ENCODE data around the gene HOXC10.
A peak's percentile ranks its signal among the peaks of the same experiment; 100 is the strongest.

HOXC10 gene

DNA sequence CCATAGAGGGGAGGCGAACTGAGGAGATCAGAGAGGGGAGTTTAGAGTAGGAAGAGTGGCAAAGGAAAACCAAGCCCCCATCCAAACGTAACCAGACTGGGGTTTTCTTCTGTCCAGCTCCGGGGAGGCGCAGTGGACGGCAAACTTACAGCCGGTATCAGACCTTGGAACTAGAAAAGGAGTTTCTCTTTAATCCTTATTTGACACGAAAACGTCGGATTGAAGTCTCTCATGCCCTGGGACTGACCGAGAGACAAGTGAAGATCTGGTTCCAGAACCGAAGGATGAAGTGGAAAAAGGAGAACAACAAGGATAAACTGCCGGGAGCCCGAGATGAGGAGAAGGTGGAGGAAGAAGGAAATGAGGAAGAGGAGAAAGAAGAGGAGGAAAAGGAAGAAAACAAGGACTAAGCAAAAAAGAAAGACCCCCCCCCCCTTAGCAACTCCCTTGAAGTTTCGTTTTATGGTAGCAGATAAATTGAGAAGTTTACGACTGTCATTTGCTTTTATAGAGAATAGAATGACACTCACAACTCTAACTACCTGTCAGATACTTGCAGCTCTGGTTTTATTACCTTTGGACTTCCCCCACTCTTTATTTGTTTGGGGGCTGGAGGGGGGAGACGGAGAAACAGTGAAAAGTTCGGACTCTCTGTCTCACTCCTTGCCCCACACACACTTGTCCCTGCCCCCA is 26.2 kb downstream of the HOXC10 start:
- no peak overlapping the region for H3K4me3 ChIP-seq (ENCODE audit: low read depth in 1 of 2, low read length in 2 of 2)

DNA sequence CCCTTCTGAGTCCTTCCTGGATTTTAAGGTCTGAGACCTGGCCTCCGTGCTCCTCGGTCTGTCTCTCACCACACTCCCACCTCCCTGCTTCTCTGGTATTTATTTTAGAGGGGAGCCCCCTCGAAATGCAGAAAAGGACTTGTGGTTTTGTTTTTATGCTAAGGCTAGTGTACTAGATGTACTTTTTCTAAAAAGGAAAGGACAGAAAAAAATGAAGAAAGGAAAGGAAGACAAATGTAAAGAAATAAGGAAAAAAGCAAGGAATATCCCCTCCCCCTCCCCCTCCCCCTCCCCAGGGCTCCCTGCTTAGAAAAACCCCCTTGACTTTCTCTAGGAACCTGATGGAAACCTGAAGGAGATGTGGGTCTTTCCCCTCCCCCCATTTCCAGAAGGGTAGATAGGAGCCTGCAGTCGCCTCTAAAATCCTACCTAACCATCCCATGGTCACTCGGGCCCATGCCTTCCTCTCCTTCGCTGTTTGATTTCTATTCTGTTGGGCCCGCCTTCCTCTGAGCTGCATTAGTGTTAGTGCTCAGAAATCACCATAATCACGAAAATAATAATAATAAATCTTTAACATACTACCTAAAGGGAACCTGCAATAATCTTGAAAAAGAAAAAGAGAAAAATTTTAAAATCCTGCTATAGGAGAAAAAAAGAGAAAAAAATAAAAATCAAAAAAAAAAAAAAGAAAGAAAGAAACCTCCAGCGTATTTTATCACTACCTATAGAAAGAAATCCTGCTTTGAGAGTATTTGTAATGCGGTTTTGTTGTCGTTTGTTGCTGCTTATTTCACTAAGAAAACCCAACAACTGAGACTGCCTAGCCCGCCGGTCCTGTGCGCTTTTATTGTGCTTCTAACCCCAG is 27.0 kb downstream of the HOXC10 start:
- H3K4me1 ChIP-seq (ENCODE audit: control insufficient read depth in 1 of 2, insufficient read depth in 2 of 2, low read length in 2 of 2) = peaks cover 0 to 16% of the 10 kb centered on the region in 2 donors
- H3K4me3 ChIP-seq (ENCODE audit: low read depth in 1 of 2, low read length in 2 of 2) = no peak overlapping the region
- H3K9me3 ChIP-seq (ENCODE audit: control insufficient read depth in 1 of 2, low read length in 2 of 2) = no peaks in the 10 kb centered on the region
- H3K27ac ChIP-seq (ENCODE audit: low read length) = no peak overlapping the region
- no peaks in the 10 kb centered on the region for H3K36me3 ChIP-seq (ENCODE audit: control insufficient read depth in 1 of 2, insufficient read depth in 2 of 2, low read length in 2 of 2)
- H3K27me3 ChIP-seq (ENCODE audit: low read depth, low read length) = peaks cover 84% of the 10 kb centered on the region

More for the DNA sequence above, 26.2 kb downstream of the HOXC10 start:
- no peak overlapping the region for H3K27ac ChIP-seq (ENCODE audit: low read length)
- peaks cover 0 to 19% of the 10 kb centered on the region in 2 donors for H3K4me1 ChIP-seq (ENCODE audit: control insufficient read depth in 1 of 2, insufficient read depth in 2 of 2, low read length in 2 of 2)
- no peaks in the 10 kb centered on the region for H3K9me3 ChIP-seq (ENCODE audit: control insufficient read depth in 1 of 2, low read length in 2 of 2)
- H3K27me3 ChIP-seq (ENCODE audit: low read depth, low read length) = peaks cover 89% of the 10 kb centered on the region
- H3K36me3 ChIP-seq (ENCODE audit: control insufficient read depth in 1 of 2, insufficient read depth in 2 of 2, low read length in 2 of 2) = no peaks in the 10 kb centered on the region

DNA sequence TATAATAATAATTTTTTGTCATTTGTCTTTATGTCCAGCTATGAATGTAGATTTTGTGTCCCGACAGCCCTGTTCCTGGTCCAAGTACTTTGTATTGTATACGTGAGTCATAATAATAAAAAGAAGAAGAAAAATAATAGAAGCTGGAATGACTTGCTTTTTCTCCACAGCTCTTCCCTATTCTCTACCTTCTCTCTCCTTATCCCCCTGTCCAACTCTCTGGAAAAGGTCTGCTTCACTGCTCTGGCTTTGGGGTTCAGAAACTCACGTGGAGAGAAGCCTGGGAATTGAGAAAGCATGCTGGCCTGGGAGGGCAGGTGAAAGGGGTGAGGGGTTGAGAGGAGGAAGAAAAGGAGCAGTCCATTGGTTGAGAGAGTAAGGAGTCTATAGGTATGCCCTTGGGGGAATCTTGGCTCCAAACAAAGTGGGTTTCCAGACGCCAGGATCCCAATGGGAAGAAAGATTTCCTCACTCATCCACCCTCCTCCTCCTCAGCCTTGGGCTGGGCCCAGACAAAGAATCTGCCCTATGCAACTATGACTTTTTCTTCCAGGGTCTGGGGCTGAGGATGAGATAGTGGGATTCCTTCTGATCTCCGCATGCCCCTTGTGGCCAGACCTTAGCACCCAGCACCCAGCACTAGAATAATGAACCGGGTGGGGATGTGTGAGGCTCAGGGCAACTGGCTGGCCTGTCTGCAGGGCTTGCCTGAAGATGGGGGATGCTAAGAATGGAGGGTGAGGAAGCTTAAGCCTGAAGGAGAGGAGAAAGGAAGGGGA is 27.9 kb downstream of the HOXC10 start:
- no peak overlapping the region for H3K4me3 ChIP-seq (ENCODE audit: low read depth in 1 of 2, low read length in 2 of 2)
- peaks cover 0 to 25% of the 10 kb centered on the region in 2 donors for H3K4me1 ChIP-seq (ENCODE audit: control insufficient read depth in 1 of 2, insufficient read depth in 2 of 2, low read length in 2 of 2)
- H3K9me3 ChIP-seq (ENCODE audit: control insufficient read depth in 1 of 2, low read length in 2 of 2) = no peaks in the 10 kb centered on the region
- peaks cover 81% of the 10 kb centered on the region for H3K27me3 ChIP-seq (ENCODE audit: low read depth, low read length)
- no peak overlapping the region for H3K27ac ChIP-seq (ENCODE audit: low read length)
- no peaks in the 10 kb centered on the region for H3K36me3 ChIP-seq (ENCODE audit: control insufficient read depth in 1 of 2, insufficient read depth in 2 of 2, low read length in 2 of 2)

DNA sequence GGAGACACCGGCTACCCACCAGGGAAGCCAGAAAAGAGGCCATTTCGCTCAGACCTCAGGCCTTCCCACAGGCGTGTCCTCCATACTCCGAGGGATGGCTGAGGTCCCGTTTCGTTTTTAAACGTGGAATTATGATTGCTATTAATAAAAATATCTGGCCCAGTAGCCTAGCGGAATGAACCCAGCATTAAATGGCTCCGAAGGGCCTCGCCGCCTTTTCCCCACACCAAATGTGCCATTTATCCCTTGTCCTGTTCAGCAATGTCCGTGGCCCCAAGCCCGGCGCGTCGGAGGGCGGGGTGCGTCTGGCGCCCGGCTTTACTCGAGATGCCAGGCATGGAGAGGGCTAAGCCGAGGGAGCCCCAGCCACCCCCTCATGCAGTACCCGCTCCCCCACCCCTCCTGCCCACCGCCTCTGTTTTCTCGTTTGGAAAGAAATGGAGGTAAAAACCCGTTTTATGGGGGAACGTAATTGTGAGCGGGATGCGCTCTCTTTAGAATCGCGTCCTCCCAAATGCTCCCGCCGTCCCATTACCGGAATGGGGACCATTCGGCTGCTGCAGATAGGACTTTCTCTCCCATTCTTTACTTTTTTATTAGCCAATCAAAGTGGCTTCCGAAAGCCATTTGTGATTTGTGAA is 29.6 kb downstream of the HOXC10 start:
- H3K4me1 ChIP-seq (ENCODE audit: control insufficient read depth in 1 of 2, insufficient read depth in 2 of 2, low read length in 2 of 2) = peaks cover 0 to 24% of the 10 kb centered on the region in 2 donors
- H3K9me3 ChIP-seq (ENCODE audit: control insufficient read depth in 1 of 2, low read length in 2 of 2) = no peaks in the 10 kb centered on the region
- no peaks in the 10 kb centered on the region for H3K36me3 ChIP-seq (ENCODE audit: control insufficient read depth in 1 of 2, insufficient read depth in 2 of 2, low read length in 2 of 2)
- peaks cover 80% of the 10 kb centered on the region for H3K27me3 ChIP-seq (ENCODE audit: low read depth, low read length)
- H3K27ac ChIP-seq (ENCODE audit: low read length) = no peak overlapping the region
- peak overlapping the region in 1 of 2 donors; percentile 6 for H3K4me3 ChIP-seq (ENCODE audit: low read depth in 1 of 2, low read length in 2 of 2)

DNA sequence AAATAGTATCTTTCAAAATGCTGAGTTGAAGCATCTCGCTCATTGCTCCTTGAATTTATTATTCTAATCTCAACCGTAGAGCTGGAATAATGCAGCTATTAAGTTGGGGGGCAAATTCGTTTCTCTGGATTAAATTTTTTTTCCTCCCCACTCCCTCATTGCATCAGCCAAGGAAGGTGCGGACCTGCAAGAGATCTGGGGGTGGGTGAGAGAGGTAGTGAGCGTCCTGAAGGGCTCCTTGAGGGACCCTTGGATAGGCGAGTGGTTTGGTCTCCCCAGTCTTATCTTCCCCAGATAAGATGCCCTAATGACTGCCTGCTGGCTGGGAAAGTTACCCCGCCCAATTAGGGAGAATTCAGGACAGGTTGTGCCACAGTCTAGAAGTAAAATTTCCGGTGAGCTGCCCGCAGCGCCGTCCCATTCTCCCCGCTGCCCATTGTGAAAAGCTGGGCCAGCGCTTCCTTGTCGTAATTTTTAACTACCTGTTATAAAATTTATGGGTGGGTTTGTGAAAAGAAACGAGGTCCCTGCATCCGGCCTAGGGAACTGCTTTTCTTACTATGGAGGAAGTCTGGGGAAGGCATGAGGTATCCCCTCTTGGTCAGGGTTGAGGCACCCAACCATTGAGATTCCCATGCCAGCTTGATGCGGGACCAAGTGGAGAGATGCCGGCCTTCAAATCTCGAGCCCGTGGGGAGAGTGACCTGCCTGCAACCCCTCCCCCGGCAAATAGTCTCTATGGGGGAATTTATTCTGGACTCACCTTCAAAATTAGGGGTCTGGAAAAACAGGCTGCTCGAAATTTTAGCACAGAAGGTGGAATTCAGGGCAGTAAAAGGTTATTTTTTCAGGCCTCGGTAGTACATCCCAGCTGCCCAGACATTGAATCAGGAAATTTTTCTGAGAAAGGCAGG is 30.3 kb downstream of the HOXC10 start:
- Histone ChIP-seq H3K36me3 (ENCODE audit: control insufficient read depth in 1 of 2, insufficient read depth in 2 of 2, low read length in 2 of 2) (no peaks in the 10 kb centered on the region), H3K27me3 (ENCODE audit: low read depth, low read length) (peaks cover 76% of the 10 kb centered on the region), H3K4me1 (ENCODE audit: control insufficient read depth in 1 of 2, insufficient read depth in 2 of 2, low read length in 2 of 2) (peaks cover 0 to 20% of the 10 kb centered on the region in 2 donors), H3K4me3 (ENCODE audit: low read depth in 1 of 2, low read length in 2 of 2) (no peak overlapping the region), H3K9me3 (ENCODE audit: control insufficient read depth in 1 of 2, low read length in 2 of 2) (no peaks in the 10 kb centered on the region), H3K27ac (ENCODE audit: low read length) (no peak overlapping the region)

DNA sequence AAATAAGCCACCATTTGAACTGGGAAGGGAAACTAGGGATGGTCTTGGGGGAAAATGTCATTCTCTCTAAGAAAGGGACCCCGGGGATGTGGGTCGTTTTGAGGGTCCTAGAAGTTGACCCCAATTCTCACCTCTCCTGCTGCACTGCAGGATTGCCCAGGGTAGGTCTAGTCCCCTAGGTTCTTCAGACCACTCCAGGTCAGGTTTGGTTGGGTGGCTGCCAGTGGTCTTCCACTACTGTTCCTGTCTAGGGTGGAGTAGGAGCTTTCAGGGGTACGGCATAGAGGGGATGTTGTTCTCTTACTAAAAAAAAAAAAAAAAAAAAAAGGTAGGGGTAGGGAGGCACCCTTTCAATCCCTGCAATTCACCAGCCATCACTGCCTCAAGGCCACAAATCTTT is 31.1 kb downstream of the HOXC10 start:
- H3K4me1 ChIP-seq (ENCODE audit: control insufficient read depth in 1 of 2, insufficient read depth in 2 of 2, low read length in 2 of 2) = peaks cover 0 to 20% of the 10 kb centered on the region in 2 donors

DNA sequence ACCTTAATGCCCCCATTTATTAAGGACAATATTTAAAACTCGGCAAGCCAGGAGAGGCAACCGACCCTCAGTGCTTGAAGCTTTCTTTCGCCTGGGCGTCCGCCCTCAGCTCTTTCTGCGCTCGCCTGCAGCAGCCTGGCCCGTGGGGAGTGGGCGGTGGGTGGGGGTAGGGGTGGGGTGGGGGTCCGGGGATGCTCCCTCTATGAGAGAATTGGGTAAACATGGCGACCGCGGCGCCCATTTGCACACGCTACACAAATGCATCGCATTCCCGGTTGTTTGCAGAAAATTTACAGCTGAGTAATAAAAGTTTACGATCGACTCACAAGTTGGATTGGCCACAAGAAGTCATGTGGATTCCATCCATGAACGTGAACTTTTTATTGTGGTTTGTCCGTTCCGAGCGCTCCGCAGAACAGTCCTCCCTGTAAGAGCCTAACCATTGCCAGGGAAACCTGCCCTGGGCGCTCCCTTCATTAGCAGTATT is 31.6 kb downstream of the HOXC10 start:
- H3K27me3 ChIP-seq (ENCODE audit: low read depth, low read length) = peaks cover 76% of the 10 kb centered on the region
- H3K9me3 ChIP-seq (ENCODE audit: control insufficient read depth in 1 of 2, low read length in 2 of 2) = no peaks in the 10 kb centered on the region
- peaks cover 0 to 20% of the 10 kb centered on the region in 2 donors for H3K4me1 ChIP-seq (ENCODE audit: control insufficient read depth in 1 of 2, insufficient read depth in 2 of 2, low read length in 2 of 2)
- no peak overlapping the region for H3K27ac ChIP-seq (ENCODE audit: low read length)
- no peak overlapping the region for H3K4me3 ChIP-seq (ENCODE audit: low read depth in 1 of 2, low read length in 2 of 2)
- no peaks in the 10 kb centered on the region for H3K36me3 ChIP-seq (ENCODE audit: control insufficient read depth in 1 of 2, insufficient read depth in 2 of 2, low read length in 2 of 2)

More for the DNA sequence above, 31.1 kb downstream of the HOXC10 start:
- Histone ChIP-seq H3K27me3 (ENCODE audit: low read depth, low read length) (peaks cover 75% of the 10 kb centered on the region), H3K27ac (ENCODE audit: low read length) (no peak overlapping the region), H3K36me3 (ENCODE audit: control insufficient read depth in 1 of 2, insufficient read depth in 2 of 2, low read length in 2 of 2) (no peaks in the 10 kb centered on the region), H3K9me3 (ENCODE audit: control insufficient read depth in 1 of 2, low read length in 2 of 2) (no peaks in the 10 kb centered on the region), H3K4me3 (ENCODE audit: low read depth in 1 of 2, low read length in 2 of 2) (no peak overlapping the region)

DNA sequence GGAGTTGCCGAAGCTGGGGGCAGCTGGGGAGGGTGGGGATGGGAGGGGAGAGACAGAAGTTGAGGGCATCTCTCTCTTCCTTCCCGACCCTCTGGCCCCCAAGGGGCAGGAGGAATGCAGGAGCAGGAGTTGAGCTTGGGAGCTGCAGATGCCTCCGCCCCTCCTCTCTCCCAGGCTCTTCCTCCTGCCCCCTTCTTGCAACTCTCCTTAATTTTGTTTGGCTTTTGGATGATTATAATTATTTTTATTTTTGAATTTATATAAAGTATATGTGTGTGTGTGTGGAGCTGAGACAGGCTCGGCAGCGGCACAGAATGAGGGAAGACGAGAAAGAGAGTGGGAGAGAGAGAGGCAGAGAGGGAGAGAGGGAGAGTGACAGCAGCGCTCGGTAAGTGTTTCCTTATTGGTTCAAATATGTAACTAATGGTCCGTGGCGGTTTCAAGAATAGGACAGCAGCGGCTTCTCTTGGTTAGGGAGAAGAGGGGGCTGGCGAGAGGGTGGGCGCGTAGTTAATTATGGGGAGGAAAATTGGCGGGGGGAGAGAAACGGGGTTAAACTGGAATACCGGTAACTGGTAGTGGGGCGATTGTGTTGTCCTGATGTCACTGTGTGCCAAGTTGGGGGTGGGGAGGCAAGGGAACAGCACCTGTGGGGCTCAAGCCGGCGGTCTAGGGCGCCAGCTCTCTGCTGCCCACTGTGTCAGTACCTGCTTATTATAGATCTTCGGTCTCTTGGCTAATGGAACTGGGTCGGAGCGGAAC is 32.3 kb downstream of the HOXC10 start:
- peak overlapping the region; percentile 57 to 69 for H3K4me3 ChIP-seq (ENCODE audit: low read depth in 1 of 2, low read length in 2 of 2)
- H3K27ac ChIP-seq (ENCODE audit: low read length) = no peak overlapping the region
- peaks cover 77% of the 10 kb centered on the region for H3K27me3 ChIP-seq (ENCODE audit: low read depth, low read length)
- H3K4me1 ChIP-seq (ENCODE audit: control insufficient read depth in 1 of 2, insufficient read depth in 2 of 2, low read length in 2 of 2) = peaks cover 0 to 20% of the 10 kb centered on the region in 2 donors
- no peaks in the 10 kb centered on the region for H3K9me3 ChIP-seq (ENCODE audit: control insufficient read depth in 1 of 2, low read length in 2 of 2)
- no peaks in the 10 kb centered on the region for H3K36me3 ChIP-seq (ENCODE audit: control insufficient read depth in 1 of 2, insufficient read depth in 2 of 2, low read length in 2 of 2)

DNA sequence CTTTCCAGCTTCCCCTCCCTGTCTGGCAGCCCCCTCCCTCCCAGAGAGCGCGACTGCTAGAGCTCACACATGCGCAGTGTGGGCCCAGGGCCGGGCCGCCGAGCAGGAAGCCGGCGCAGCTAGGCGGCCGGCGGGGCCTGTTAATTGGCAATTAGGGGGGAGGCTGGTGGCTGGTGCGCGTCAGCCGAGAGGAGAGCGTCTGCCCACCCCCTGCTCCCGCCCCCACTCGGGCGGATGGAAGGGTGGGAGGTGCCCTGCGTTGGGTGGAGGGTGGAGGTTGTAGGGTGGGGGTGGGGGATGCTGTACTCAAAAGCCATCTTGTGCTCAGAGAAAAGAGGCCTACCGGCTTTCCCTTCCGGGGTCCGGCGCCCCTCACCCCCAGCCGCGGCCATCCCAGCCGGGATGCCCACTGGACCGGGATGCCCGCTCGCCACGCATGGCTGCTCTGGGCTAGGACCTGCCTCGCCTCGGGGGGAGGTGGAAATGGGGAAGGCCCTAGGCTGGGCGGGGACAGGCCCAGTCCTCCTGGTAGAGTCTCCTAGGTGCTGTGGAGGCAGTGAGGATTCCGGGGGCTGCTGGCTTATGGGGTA is 33.0 kb downstream of the HOXC10 start:
- peaks cover 0 to 20% of the 10 kb centered on the region in 2 donors for H3K4me1 ChIP-seq (ENCODE audit: control insufficient read depth in 1 of 2, insufficient read depth in 2 of 2, low read length in 2 of 2)
- H3K9me3 ChIP-seq (ENCODE audit: control insufficient read depth in 1 of 2, low read length in 2 of 2) = no peaks in the 10 kb centered on the region
- H3K36me3 ChIP-seq (ENCODE audit: control insufficient read depth in 1 of 2, insufficient read depth in 2 of 2, low read length in 2 of 2) = no peaks in the 10 kb centered on the region
- peak overlapping the region; percentile 57 to 69 for H3K4me3 ChIP-seq (ENCODE audit: low read depth in 1 of 2, low read length in 2 of 2)
- no peak overlapping the region for H3K27ac ChIP-seq (ENCODE audit: low read length)
- H3K27me3 ChIP-seq (ENCODE audit: low read depth, low read length) = peaks cover 80% of the 10 kb centered on the region
